Astrocyte (in vitro differentiated cells and primary cell): ENCODE data around the gene KPNA2. TPM values are rescaled to one million over a fixed set of nuclear protein-coding genes. Genes with fewer than 3 reads are reported as not detected.
"Not testable (repeated sequence)": the region's sequence is repeated elsewhere in the genome, so short reads cannot be mapped to it uniquely, and the experiment has no call there.

Source experiments
- DNase-seq: peaks from one replicate; pipeline ENCODE4 v3.0.0-alpha.2; 2010; ENCODE audit warnings: low read depth
- FAIRE-seq: peaks from 2 replicates; lab custom pipeline; 2011; peaks lifted over from hg19 to GRCh38; lab: Jason Lieb, UNC
- H2AFZ ChIP-seq: 2 replicates; pipeline ENCODE4 v1.6.0; 2012; ENCODE audit warnings: low read depth, low read length, inconsistent platforms
- H3K27ac ChIP-seq: 2 replicates; pipeline ENCODE4 v1.5.1; 2011; ENCODE audit warnings: low read depth, low read length, inconsistent platforms
- H3K27me3 ChIP-seq: 2 replicates; pipeline ENCODE4 v1.6.0; 2011; ENCODE audit warnings: low read length, inconsistent platforms; ENCODE audit not compliant: insufficient read depth
- H3K36me3 ChIP-seq: 2 replicates; pipeline ENCODE4 v1.5.1; 2011; ENCODE audit warnings: low read length, inconsistent platforms; ENCODE audit not compliant: insufficient read depth
- H3K4me1 ChIP-seq: 2 replicates; pipeline ENCODE4 v1.5.1; 2011; ENCODE audit warnings: low read length, inconsistent platforms; ENCODE audit not compliant: insufficient read depth
- H3K4me2 ChIP-seq: 2 replicates; pipeline ENCODE4 v1.6.0; 2012; ENCODE audit warnings: low read length, inconsistent platforms
- H3K4me3 ChIP-seq: 2 replicates; pipeline ENCODE4 v1.5.1; 2011; ENCODE audit warnings: low read depth, mild to moderate bottlenecking, low read length, inconsistent platforms; ENCODE audit not compliant: insufficient read depth
- H3K79me2 ChIP-seq: 2 replicates; pipeline ENCODE4 v1.6.0; 2012; ENCODE audit warnings: mild to moderate bottlenecking, low read length, inconsistent platforms; ENCODE audit not compliant: insufficient read depth
- H3K9ac ChIP-seq: 2 replicates; pipeline ENCODE4 v1.6.0; 2012; ENCODE audit warnings: mild to moderate bottlenecking, low read length, inconsistent platforms
- H3K9me3 ChIP-seq: 2 replicates; pipeline ENCODE4 v1.5.1; 2012; ENCODE audit warnings: low read depth, mild to moderate bottlenecking, low read length, inconsistent platforms; ENCODE audit not compliant: insufficient read depth
- H4K20me1 ChIP-seq: 2 replicates; pipeline ENCODE4 v1.6.0; 2012; ENCODE audit warnings: low read length, inconsistent platforms; ENCODE audit not compliant: insufficient read depth
- H3K27ac Mint-ChIP-seq: one replicate; pipeline ENCODE4 v1.8.0; 2021; ENCODE audit warnings: mild to moderate bottlenecking, mixed read lengths; ENCODE audit not compliant: unreplicated experiment
- H3K27me3 Mint-ChIP-seq: one replicate; pipeline ENCODE4 v1.8.0; 2021; ENCODE audit warnings: low read depth, mixed read lengths; ENCODE audit not compliant: unreplicated experiment
- H3K36me3 Mint-ChIP-seq: one replicate; pipeline ENCODE4 v1.8.0; 2021; ENCODE audit warnings: low read depth, mixed read lengths; ENCODE audit not compliant: unreplicated experiment
- H3K4me1 Mint-ChIP-seq: one replicate; pipeline ENCODE4 v1.8.0; 2021; ENCODE audit warnings: low read depth, mixed read lengths; ENCODE audit not compliant: unreplicated experiment
- H3K4me3 Mint-ChIP-seq: one replicate; pipeline ENCODE4 v1.8.0; 2021; ENCODE audit warnings: mild to moderate bottlenecking, moderate library complexity, mixed read lengths; ENCODE audit not compliant: unreplicated experiment
- H3K9me3 Mint-ChIP-seq: one replicate; pipeline ENCODE4 v1.8.0; 2021; ENCODE audit warnings: mild to moderate bottlenecking, mixed read lengths; ENCODE audit not compliant: unreplicated experiment
- CTCF ChIP-seq: IDR thresholded peaks from 2 replicates; pipeline ENCODE4 v1.5.1; 2011; ENCODE audit warnings: low read depth, mild to moderate bottlenecking, inconsistent platforms, low read length, moderate library complexity; ENCODE audit not compliant: insufficient read depth
- EZH2 ChIP-seq: IDR thresholded peaks from 2 replicates; pipeline ENCODE4 v1.6.1; 2012; ENCODE audit warnings: mild to moderate bottlenecking, low read length, inconsistent platforms; ENCODE audit not compliant: insufficient read depth
- total RNA-seq: library from RNA; stranded (reverse); gene quantifications from 2 replicates; pipeline ENCODE4 v1.2.1, GENCODE V29; 2021

The KPNA2 gene
- total RNA-seq, 1 donor from 2014 or later = 208 TPM

GRCh38 chr17:68048996-68049395, 13.5 kb downstream of the KPNA2 start:
- H3K4me3 ChIP-seq = no peak overlapping the region

GRCh38 chr17:68049812-68050437, 14.4 kb downstream of the KPNA2 start:
- not testable (repeated sequence) for H3K9me3 Mint-ChIP-seq, H3K9me3 ChIP-seq, H3K27ac Mint-ChIP-seq, DNase-seq, H4K20me1 ChIP-seq, H2AFZ ChIP-seq, H3K36me3 Mint-ChIP-seq, H3K79me2 ChIP-seq, H3K4me3 ChIP-seq, H3K4me2 ChIP-seq, H3K4me3 Mint-ChIP-seq, H3K27me3 Mint-ChIP-seq, H3K9ac ChIP-seq, FAIRE-seq, H3K27me3 ChIP-seq, H3K27ac ChIP-seq
- H3K4me1 Mint-ChIP-seq = peaks cover 14% of the 10 kb centered on the region
- H3K4me1 ChIP-seq = peaks cover 14% of the 10 kb centered on the region
- peaks cover 17% of the 10 kb centered on the region for H3K36me3 ChIP-seq

More at GRCh38 chr17:68048996-68049395, 13.5 kb downstream of the KPNA2 start:
- Histone ChIP-seq H3K27ac (no peak overlapping the region), H4K20me1 (no peaks in the 10 kb centered on the region), H2AFZ (no peak overlapping the region), H3K36me3 (peaks cover 25% of the 10 kb centered on the region), H3K9ac (no peak overlapping the region), H3K4me1 (peaks cover 6% of the 10 kb centered on the region), H3K4me2 (no peak overlapping the region), H3K79me2 (no peaks in the 10 kb centered on the region), H3K9me3 (no peaks in the 10 kb centered on the region), H3K27me3 (no peaks in the 10 kb centered on the region)
- FAIRE-seq (no peak), DNase-seq (no peak)
- peaks cover 9% of the 10 kb centered on the region for H3K36me3 Mint-ChIP-seq
- no peaks in the 10 kb centered on the region for H3K9me3 Mint-ChIP-seq
- H3K4me1 Mint-ChIP-seq = peaks cover 8% of the 10 kb centered on the region
- H3K27ac Mint-ChIP-seq = no peak overlapping the region
- no peak overlapping the region for H3K4me3 Mint-ChIP-seq
- no peaks in the 10 kb centered on the region for H3K27me3 Mint-ChIP-seq
- TF ChIP-seq CTCF = no peak
- no peak for TF ChIP-seq EZH2

- H3K4me2 ChIP-seq, H3K9me3 Mint-ChIP-seq, H3K36me3 ChIP-seq, H4K20me1 ChIP-seq, H3K27ac Mint-ChIP-seq, H3K79me2 ChIP-seq, H3K9me3 ChIP-seq, FAIRE-seq, DNase-seq, H3K4me3 Mint-ChIP-seq, H3K9ac ChIP-seq, H3K4me3 ChIP-seq, H3K27me3 Mint-ChIP-seq, H3K27ac ChIP-seq, H2AFZ ChIP-seq, H3K27me3 ChIP-seq, H3K36me3 Mint-ChIP-seq: not testable (repeated sequence)
- H3K4me1 ChIP-seq = peaks cover 14% of the 10 kb centered on the region
- peaks cover 14% of the 10 kb centered on the region for H3K4me1 Mint-ChIP-seq
Observed at GRCh38 chr17:68051321-68052312, 16.1 kb downstream of the KPNA2 start.
